Measurements from ENCODE around the gene ZNF362.

Gene ZNF362

DNA sequence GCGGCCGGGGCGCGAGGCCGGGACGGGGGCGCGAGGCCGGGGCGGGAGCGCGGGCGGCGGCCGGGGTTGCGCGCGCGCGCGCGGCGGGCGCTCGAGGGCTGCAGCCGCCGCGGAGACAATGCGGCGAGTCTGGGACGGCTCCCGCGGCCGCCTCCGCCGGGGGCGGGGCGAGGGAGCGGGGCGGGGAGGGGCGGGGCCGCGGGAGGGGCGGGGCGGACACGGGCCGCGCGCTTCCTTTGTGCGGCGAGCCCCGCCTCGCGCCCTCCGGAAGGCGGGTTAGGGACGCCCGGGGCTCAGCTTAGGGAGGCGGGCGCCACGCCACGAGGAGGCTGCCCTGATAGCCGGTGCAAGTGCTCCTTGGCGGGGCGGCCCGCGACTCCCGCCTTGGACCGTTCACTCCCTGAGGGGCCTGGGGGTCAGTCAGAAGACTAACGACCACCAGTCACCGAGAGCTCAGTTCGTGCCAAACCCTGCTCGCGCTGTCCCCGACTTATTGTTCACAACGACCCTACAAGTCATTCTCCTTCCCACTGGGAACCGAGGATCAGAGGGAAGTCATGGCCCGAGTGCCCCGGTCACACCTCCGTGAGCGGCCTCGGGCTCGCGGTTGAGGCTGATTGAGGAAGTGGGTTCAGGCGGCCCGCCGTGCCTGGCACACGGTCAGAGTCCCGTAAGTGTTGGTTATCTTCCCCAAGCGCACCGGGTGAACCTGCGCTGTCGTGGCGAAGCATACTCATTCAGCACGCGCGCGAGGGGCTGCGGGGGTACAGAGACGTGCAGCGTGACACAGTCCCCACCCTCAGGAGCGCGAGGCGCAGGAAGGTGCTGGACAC, 93.7 kb downstream of the ZNF362 start:
- H3K4me3 ChIP-seq (ENCODE audit: low read length): peak overlapping the region; percentile 72
- no peak for TF ChIP-seq CTCF (conservative IDR thresholded peaks at IDR 0.05; ENCODE audit: low read length)
- peak; percentile 77 for DNase-seq (ENCODE audit: low read depth)

Data from AG10803 (cell line).